Activated CD4-positive, alpha-beta T cell treated with anti-CD3 and anti-CD28 coated beads for 4 hours (primary cell): ENCODE results near the gene IER5L.
"Not testable (repeated sequence)": the region's sequence is repeated elsewhere in the genome, so short reads cannot be mapped to it uniquely, and the experiment has no call there.

Experiments used
- DNase-seq, 2 donors: peaks; one replicate each; pipeline ENCODE4 v3.0.0-alpha.2; 2020

Gene IER5L

DNA sequence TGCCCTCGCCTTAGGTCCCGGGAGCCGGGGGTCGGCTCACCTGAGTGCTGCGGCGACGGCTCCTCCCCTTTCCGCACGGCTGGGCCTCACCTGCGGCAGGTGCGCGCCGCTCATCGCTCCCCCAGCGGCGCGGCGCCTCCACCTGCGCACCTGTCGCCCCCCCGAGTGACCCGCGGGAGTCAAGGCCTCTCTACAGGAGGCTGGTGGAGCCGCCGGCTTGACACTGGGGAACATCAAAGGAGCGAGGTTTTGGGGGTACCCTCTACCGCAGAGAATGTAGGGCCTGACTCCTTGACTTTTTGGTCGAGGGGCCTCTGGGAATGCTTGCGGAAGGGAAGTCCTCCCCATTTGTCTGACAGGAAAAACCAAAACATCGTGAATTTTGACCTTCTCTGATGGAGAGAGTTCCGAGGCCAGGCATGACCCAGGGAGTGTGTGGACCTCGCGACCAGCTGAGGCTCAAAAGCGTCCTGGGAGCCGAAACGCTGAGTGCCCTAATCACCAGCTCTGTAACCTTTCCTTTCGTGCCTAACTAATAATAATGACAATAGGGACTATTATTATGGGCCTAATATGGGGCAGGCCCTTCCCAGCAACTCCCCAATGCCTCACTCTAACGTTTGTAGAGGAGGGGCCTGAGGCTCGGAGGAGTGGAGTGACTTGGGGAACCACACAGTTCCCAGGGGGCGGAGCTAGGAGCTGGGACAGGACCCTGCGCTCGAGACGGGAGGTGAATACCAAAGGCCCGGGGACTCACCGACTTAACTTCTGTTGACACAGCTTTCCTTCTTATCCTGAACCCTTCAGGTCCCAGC, 714 bp upstream of the IER5L start:
- no peak for DNase-seq

DNA sequence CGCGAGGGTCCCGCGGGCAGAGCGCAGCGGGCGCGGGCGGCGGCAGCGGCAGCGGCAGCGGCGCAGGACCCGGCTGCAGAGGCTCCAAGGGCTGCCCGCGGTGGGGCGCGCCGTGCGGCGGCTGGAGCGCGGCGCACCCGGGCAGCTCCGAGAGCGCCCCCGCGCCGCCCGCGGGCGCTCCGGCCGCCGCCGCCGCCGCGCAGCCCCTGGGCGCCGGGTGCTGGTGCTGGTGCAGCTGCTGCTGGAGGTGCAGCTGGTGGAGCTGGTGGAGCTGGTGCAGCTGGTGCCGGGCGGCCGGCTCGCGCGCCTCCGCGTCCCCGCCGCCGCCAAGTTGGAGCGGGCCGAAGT, 644 bp downstream of the IER5L start:
- DNase-seq = peak in 1 of 2 donors; percentile 16

DNA sequence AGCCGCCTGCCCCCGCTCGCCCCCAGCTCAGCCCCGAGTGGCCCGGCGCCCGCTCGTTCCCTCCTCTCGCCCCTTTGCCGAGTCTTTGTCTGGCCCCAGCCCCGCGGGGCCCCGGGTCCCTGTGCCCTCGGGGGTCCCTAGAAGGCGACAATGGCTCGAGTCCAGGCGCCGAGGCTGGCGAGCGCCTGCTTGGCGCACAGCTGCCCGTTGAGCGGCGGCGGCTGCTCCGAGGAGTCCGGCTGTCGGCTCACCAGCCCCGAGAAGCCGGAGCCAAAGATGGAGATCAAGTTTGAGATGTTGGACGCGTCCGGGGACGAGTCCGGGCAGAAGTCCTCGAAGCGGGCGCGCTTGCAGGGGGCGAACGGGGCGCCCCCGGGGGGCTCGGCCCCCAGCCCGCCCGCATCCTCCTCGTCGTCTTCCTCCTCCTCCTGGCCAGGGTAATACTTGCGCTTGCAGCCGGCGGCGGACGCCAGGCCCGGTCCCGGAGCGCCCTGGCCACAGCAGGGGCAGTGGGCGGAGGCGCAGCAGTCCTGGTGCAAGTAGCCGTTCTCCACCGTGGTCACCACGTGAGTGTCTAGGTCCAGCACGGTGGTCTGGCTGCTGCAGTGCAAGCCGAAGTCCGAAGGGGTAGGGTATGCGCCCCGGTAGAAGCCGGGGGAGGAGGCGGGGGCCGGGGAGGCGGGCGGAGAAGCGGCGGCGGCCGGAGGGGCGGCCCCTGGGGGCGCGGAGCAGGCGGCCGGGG, 1.2 kb downstream of the IER5L start:
- DNase-seq = no peak

DNA sequence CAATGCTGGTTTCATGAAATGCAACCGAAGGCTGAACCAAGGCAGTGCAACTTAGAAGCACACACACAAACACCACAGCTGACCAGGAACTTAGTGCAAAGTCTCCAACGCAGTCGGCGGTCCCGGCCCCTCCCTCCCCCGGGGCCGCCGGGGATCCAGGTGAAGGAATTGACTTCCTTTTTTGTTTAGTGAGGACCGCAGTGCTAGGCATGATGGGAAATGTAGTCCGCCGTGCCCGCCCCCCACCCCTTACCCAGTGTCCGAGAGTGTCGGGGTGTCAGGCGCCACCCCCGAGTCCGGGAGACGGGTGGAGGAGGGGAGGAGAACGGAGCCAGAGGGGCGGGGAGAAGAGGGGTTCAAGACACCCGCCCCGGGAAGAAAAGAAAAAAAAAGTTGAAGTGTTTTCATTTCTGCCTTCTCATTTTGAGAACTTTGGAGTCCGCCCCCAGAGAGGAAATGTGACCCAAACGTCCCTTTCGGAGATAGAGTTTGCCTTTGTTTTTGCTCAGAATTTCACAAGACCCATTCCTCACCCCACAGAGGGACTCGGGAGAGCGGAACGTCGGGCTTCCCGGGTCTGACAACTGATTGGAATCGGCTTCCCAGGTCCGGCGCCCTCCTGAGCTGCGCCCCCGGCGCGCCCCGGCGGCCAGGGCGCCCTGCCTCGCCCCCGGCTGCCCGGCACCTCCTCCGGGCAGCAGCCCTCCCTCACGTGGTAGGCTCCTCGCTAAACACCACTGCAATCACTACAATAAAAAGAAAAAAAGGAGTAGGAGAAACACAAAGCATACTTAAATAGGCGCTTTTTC, 2.0 kb downstream of the IER5L start:
- DNase-seq = peak; percentile 24 to 30

DNA sequence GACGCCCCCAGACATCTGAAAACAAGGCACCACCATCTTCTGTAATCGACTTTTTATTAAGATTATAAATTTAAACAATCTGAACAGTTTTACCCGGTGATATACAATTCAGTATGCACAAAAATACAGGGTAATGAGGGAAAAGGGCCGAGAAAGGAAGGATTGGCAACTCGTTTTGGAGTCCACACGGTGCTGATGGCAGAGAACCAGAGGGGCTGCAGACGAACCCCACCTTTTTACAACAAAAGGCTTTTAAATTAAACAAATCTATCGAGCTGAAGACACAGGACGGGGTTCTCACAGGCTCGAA, 2.6 kb downstream of the IER5L start:
- no peak for DNase-seq

DNA sequence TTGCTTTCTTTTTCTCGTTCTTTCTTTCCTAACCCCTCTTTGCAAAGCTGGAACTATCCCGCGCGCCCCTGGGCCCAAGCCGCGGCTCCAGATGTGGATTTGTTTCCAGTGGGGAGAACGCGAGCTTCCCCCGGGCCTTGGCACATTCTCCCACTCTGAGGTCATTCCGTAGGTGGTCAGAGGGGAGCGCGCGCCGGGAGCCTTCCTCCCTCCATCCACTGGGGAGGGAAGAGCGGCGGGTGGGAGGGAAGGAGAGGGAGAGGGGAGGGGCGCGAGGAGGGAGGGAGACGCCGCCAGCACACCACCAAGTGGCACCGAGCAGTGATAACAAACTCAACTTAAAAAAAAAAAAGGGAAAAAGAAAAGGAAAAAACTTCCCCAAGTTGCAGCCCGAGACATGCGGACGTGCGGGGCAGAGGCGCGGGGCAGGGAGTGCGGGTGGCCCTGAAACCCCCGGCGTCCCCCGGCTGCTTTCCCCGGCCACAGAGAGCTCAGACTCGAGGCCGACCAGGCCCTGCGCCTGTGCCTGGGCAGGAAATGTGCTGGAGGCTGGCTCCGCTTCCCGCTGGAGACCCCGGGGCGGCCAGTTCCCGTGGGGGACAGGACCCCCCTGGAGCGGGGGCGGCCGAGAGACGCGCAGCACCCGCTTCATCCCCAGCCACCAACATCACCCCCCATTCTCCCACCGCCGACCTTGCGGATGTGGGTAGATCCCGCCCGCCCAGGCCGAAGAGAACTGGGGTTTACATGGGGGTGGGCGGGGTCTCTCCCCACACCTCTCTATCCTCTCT, 3.1 kb downstream of the IER5L start:
- DNase-seq = peak in 1 of 2 donors; percentile 26

DNA sequence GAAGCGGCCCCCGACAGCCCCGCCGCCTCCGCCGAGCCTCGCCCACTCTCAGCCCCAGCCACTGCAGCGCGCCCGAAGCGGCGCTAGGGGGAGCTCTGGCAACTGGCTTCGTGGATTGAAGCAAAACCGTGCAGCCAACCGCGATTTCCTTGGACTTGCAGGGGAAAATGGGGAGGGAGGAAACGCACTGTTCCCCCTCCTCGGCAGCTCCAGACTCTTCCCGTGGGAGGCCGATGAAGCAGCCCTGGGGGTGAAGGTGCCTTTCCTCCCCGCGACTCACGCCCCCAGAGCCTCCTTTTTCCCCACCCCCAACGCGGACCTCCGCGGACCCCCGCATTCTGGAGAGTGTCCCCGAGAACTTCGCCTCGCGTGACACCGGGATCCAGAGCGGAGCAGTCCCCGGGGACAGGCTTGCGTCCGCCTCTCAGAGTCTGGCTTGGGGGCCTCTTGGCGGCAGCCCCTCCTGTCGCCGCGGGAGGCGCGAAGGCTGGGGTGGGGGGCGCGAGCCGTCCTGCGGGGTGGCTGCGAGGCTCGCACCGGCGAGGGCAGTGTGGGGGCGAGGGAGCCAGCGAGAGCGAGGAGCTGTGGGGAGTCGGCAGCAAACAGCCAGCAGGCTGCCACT, 3.8 kb downstream of the IER5L start:
- DNase-seq = peak; percentile 66 to 85

DNA sequence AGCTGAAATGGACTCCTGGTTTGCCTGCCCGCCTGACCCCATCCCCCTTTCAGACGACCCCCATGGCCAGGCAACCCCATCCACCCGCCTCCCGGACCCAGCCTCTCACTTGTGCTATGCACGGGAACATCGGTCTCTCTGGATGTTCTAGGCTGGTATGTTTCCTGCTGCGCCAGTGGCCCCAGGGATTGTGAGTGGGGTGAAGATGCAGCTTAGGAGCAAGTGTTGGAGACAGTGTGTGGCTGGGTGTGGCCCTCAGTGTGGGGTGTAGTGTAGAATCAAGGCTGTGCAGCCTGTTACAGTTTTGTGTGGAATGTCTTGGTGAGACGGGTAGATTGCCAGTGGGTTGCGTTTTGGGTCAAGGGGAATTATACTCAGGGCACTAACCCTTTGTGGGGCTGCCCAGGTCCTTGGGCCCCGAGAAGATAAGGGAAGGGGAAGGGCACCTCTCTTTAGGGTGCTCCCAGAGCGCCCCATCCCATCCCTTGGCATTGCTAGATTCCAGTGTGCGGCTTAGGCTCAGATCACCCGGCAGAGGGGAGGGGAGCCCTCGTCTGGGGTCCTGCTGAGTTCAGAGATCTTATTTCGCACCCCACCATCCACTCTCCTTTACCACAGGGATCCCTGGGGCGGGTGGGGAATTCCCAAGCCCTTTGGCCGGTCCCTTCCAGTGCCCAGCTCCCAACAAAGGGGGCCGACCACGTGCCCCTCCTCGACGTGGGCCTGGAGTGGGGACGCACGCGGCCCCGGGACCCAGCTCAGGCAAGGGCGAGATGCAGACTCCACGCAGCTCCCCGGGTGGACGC, 4.6 kb downstream of the IER5L start:
- no peak for DNase-seq

DNA sequence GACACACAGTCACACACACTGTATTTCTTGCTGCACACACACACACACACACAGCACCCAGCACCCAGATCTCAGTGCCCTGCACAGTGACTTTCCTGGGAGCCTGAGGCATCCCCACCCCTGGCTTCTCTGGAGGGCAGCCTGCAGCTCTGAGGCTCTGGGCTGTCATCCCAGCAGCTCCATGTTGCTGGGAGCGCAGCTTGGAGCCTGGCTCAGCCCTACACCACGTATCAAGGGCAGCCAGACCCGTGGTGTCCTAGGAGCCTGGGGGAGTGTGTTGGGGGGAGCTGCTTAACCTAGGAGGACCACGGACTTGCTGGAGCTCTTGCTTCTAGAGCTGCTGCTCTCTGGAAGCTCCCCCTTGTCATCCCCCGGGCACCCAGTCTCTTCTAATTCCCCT, 5.2 kb downstream of the IER5L start:
- no peak for DNase-seq

DNA sequence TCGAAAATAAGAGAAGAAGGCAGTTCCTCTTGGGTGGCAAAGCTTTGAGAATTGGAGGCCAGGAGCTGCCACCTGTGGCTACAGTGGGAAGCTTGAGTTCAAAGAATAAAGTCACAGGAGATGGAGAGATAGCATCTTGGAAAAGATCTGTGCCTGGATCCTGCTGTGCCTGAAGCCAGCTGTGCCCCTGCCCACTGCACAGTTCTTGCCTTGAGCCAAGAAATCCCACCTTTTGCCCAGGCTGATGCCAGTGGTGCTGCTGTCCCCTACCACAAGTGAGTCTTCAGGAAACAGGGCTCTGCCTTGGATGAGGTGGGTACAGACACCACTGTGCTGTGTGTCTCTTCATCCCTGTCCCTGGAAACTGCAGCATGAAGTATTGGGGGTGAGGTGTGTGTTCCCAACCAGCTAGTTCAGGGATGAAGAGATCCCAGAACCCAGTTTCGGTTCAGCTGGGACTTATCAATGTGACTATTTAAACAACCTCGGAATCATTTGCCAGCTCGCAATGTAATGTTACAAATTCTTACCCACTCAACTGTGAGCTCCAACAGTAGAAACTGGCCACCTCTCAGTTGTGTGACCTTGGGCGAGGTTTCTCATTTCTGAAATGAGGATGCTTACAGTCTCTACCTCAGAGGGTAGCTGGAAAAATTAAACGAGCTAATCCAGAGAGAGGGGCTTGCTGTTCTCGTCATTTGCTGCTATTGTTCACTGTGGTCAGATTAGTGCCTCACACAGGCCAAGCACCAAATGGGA, 5.9 kb downstream of the IER5L start:
- no peak for DNase-seq

DNA sequence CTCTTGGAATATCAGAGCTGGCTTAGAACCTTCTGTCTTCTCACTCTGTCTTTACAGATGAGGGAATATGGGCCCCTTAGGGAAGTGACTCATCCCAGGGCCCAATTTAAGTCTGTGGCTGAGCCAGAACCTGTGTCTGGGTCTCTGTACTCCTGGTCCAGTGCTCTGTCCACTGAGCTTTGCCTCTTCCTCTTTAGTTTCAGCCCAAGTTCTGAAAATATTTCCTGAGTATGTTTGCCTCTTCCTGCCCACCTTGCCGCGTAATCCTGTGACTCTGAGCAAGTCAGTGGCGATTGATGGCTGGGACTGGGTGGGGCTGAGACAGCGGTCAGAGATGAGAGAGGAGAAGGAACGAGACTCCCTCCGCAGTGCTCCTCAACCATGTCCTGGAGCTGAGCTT, 7.8 kb downstream of the IER5L start:
- DNase-seq = no peak

DNA sequence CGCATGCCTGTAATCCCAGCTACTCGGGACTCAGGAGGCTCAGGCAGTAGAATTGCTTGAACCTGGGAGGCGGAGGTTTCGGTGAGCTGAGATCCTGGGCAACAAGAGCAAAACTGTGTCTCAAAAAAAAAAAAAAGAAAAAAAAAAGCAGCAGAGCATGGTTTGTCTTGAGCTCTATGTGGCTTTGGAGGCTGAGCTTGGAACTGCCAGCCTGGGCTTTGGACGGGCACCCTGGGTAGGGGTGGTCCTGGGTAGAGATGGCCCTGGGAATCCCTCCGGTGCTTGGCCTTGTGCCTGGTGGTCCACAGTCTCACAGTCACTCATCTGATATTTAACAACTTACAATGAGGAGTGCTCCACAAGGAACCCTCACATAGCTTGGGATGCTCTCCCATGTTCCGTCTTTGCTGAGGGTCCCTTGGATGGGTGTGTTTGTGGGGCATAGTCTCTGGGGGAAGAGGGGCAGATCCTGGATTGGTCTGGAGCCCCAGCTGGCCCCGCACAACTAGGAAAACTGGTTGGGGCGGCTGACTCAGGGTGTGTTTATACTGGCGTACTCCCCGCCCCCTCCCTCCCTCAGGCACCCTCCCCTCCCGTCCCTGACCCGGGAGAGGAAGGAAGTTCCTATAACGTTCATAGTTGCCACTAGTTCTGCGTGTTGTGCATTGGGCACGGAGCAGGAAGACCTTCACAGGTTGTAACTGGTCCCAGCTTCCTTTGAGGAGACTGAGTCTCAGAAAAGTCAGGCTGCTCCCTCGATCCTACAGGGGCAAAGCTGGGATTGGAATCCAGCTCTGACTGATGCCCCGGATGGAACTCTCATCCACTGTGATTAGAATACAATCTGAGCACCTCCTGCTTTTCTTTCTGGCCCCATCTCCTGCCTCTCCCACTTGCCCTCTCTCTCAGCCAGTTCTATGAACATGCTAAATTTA, 11.2 kb downstream of the IER5L start:
- DNase-seq = peak; percentile 29 to 30

DNA sequence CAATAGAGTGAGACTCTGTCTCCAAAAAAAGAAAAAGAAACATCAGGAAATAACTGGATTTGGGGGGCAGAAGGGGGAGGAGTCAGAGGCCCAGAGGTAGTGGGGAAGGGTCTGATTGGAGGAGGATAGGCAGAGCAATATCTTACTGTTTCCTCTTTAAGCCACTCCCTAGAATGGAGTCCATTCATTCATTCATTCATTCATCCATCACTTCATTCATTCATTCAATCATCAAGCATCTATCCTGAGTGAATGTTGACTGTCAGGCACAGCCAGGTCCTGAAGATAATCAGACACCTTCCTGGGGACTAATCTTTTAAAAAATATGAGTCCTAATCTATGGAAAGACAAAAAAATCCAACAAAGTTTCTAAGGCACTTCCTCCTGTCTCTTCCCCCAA, 12.9 kb downstream of the IER5L start:
- DNase-seq = no peak

DNA sequence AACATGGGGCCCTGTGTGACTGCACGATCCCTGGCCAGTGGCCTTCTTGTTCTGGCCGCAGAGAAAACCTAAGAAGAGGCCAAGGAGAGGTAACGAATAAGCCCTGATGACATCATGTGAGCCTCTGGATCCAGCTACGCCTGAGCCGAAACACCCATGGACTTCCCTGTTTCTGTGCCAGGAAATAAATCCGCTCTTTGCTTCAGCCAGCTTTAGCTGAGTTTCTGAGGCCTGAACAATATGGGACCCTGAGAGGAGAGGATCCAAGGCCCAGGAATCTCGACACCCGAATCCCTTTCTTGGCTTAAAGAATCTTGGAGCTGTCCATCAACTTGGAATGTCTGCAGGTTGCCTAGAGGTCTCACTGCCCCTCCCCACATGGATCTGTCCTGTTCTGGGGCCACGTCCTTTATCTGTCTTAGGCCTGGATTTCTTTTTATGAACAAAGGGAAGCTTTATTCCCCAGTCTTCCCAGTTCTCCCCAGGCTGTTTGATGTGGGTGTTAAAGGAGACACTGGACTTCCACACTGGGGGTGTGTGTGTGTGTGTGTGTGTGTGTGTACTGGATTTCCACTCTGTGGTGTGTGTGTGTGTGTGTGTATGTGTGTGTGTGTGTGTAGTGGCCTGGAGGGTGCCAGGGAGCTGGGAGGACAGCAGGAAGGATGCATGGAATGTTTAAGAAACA, 13.7 kb downstream of the IER5L start:
- no peak for DNase-seq

DNA sequence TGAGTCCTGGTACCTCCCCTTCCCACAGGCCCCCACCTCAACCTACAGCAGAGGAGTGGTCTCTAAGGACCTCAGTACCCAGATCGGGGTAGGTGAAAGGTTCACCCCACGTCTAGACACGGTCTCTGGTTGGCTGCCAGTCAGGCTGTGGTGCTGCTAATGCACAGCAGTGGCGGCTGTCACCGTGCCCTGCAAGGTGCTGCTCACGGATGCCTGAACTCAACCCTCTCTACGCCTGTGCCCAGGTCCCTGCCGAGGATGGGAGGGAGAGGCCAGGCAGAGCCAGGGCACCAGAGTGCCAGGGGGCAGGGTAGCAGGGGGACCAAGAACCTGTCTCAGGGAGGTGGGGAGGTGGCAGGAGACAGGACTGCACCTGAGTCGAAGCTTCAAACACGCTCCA, 14.3 kb downstream of the IER5L start:
- no peak for DNase-seq

DNA sequence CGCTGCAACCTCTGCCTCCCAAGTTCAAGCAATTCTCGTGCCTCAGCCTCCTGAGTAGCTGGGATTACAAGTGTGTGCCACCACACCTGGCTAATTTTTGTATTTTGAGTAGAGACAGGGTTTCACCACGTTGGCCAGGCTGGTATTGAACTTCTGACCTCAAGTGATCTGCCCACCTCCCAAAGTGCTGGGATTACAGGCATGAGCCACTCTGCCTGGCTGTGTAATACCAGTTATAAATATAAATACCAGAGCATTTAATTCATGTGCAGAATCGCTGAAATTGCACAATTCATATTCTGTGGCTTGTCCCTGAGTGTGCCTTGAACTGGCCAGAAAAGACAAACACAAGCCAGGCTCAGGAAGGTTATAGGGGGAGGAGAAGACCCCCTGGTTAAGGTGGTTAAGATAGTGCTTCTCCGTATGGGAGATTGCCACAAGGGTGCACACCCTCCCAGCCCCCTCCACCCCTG, 14.8 kb downstream of the IER5L start:
- not testable (repeated sequence) for DNase-seq

DNA sequence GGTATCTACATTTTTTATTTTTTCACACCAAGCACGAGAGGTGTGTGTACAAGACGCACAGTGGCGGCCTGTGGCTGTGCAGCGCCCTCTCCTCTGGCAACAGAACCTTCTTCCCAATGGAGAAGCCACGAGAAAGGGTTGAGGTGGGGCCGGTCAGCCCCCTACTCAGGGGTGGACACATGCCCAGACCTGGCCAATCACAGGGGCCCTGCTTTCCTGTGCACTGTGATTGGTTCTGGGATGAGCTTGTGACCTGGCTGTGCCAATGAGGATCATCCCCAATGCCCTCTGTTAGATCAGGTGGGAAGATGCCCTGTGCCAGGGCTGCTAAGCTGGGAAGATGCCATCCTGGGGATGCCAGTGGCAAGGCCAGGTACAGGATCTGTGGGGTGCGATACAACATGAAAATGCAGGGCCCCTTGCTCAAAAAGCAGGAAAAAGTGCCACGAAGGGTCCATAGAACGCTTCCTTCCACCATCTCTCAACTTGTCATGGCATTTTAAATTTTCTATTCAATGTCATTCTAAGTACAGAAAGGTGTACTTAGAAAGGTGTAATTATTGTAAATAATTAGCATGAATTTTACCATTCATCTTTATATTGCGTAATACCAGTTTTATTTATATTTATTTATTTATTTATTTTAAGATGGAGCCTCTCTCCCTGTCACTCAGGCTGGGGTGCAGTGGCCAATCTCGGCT, 15.4 kb downstream of the IER5L start:
- no peak for DNase-seq

DNA sequence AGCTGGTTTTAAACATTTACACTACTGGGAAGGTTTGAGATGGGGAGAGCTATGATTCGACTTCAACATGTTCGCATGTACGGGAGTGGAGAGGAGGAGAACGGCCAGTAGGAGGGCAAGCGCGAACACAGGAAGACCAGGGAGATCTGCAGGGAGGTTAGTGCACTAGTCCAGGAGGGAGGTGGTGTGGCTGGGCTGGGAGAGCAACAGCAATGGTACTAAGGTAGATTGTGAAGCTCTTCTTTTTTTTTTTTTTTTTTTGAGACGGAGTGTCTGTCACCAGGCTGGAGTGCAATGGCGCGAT, 16.6 kb downstream of the IER5L start:
- no peak for DNase-seq
